ENCODE results near the gene SPRR1B. TPM values are rescaled to one million over a fixed set of nuclear protein-coding genes. Genes with fewer than 3 reads are reported as not detected.

Gene SPRR1B
- total RNA-seq, 1 donor from 2014 or later: not detected

- Histone ChIP-seq H3K27ac (no peak overlapping the region), H3K4me1 (no peaks in the 10 kb centered on the region), H3K4me3 (no peak overlapping the region), H3K27me3 (no peaks in the 10 kb centered on the region), H3K9me3 (no peaks in the 10 kb centered on the region), H3K36me3 (no peaks in the 10 kb centered on the region)
- intact Hi-C loops (cut with DNase I): no loop called here
- DNase-seq: no peak
- no peak for ATAC-seq
- TF ChIP-seq CTCF (IDR thresholded peaks at IDR 0.05): no peak
These were observed 5.2 kb upstream of the SPRR1B start for GRCh38 chr1:153025797-153026196.

GRCh38 chr1:153028766-153029165 lies 2.2 kb upstream of the SPRR1B start:
- intact Hi-C loops (cut with DNase I): no loop called here

GRCh38 chr1:153032073-153032472 lies 1.1 kb downstream of the SPRR1B start:
- DNase-seq: no peak
- intact Hi-C loops (cut with DNase I): no loop called here
- Histone ChIP-seq H3K4me3 (no peak overlapping the region), H3K9me3 (no peaks in the 10 kb centered on the region), H3K27ac (no peak overlapping the region), H3K36me3 (no peaks in the 10 kb centered on the region), H3K4me1 (no peaks in the 10 kb centered on the region), H3K27me3 (no peaks in the 10 kb centered on the region)
- TF ChIP-seq CTCF (IDR thresholded peaks at IDR 0.05): no peak
- no peak for ATAC-seq

More at GRCh38 chr1:153028766-153029165, 2.2 kb upstream of the SPRR1B start:
- Histone ChIP-seq H3K36me3 (no peaks in the 10 kb centered on the region), H3K27me3 (no peaks in the 10 kb centered on the region), H3K4me1 (no peaks in the 10 kb centered on the region), H3K27ac (no peak overlapping the region), H3K9me3 (no peaks in the 10 kb centered on the region), H3K4me3 (no peak overlapping the region)
- DNase-seq (no peak), ATAC-seq (no peak)
- no peak for TF ChIP-seq CTCF (IDR thresholded peaks at IDR 0.05)

- intact Hi-C loops (cut with DNase I): no loop called here
- Histone ChIP-seq H3K36me3 (no peaks in the 10 kb centered on the region), H3K27me3 (no peaks in the 10 kb centered on the region), H3K27ac (no peak overlapping the region), H3K4me3 (no peak overlapping the region), H3K9me3 (no peaks in the 10 kb centered on the region), H3K4me1 (no peaks in the 10 kb centered on the region)
- DNase-seq: no peak
- ATAC-seq: peak; percentile 70
- TF ChIP-seq CTCF (IDR thresholded peaks at IDR 0.05): no peak
These were observed 1.8 kb downstream of the SPRR1B start for GRCh38 chr1:153032677-153033308.

GRCh38 chr1:153035211-153035610 lies 4.2 kb downstream of the SPRR1B start:
- H3K4me3 ChIP-seq: no peak overlapping the region
- H3K9me3 ChIP-seq: no peaks in the 10 kb centered on the region
- H3K27ac ChIP-seq: no peak overlapping the region
- H3K36me3 ChIP-seq: no peaks in the 10 kb centered on the region
- no peaks in the 10 kb centered on the region for H3K27me3 ChIP-seq
- intact Hi-C loops (cut with DNase I): no loop called here
- no peaks in the 10 kb centered on the region for H3K4me1 ChIP-seq
- no peak for TF ChIP-seq CTCF (IDR thresholded peaks at IDR 0.05)
- DNase-seq: no peak
- ATAC-seq: no peak
